ENCODE results near the gene RNF169. TPM values are rescaled to one million over a fixed set of nuclear protein-coding genes. Genes with fewer than 3 reads are reported as not detected.
A peak's percentile ranks its signal among the peaks of the same experiment; 100 is the strongest.

The RNF169 gene
- total and polyA plus RNA-seq, 2 of the 8 experiments (the other 6 are each of a cell fraction or from before 2014, with no cell fraction given) = 3.6 to 12.5 TPM

- no peak overlapping the region for H3K27ac ChIP-seq (ENCODE audit: low read depth, low read length)
- ChIA-PET POLR2A (ENCODE audit: partially characterized antibody) (interaction anchor here (0.6 to 0.7 kb wide), 2 partner anchors 15 to 113 kb away, joined by 3 to 4 read pairs; no protein-coding TSS in a partner anchor), CTCF (ENCODE audit: partially characterized antibody) (interaction anchor here (0.9 to 1.7 kb wide), 5 partner anchors 14 to 53 kb away, joined by 3 to 5 read pairs (median 3); no protein-coding TSS in a partner anchor)
- no peak overlapping the region for H3K23ac ChIP-seq (ENCODE audit: insufficient read length)
- FAIRE-seq (no peak), DNase-seq (ENCODE audit: low read depth in 1 of 2, low spot score in 2 of 2) (no peak)
- H2BK15ac ChIP-seq (ENCODE audit: low read length) = no peak overlapping the region; the same call in 1 of the 2 replicates
- peaks cover 2 to 7% (median 4%) of the 10 kb centered on the region in 4 experiments; a peak in 4 of 7 replicates for H3K4me1 ChIP-seq (replicated peaks in 1 of 4; ENCODE audit: control insufficient read depth in 3 of 4, insufficient read depth in 4 of 4, low read length in 3 of 4)
- no peaks in the 10 kb centered on the region for H3K36me3 ChIP-seq (ENCODE audit: control insufficient read depth in 2 of 4, insufficient read depth in 4 of 4, low read length in 3 of 4)
- no peak overlapping the region for H2AK5ac ChIP-seq (ENCODE audit: low read depth, low read length)
- no peak overlapping the region for H4K91ac ChIP-seq (replicated peaks; ENCODE audit: insufficient read length, low read length)
- no peak overlapping the region for H3K56ac ChIP-seq (replicated peaks; ENCODE audit: insufficient read length, low read depth, low read length)
- no peak overlapping the region for H2BK20ac ChIP-seq (ENCODE audit: low read length)
- H3K4ac ChIP-seq (replicated peaks; ENCODE audit: insufficient read length, low read depth, low read length) = no peak overlapping the region
- peak overlapping the region; percentile 57 for H3K18ac ChIP-seq (ENCODE audit: extremely low read depth, low read length)
- H3K14ac ChIP-seq (ENCODE audit: insufficient read length) = no peak overlapping the region
- peaks cover 2% of the 10 kb centered on the region; the same call in 1 of the 2 replicates for H3K79me1 ChIP-seq (ENCODE audit: low read depth, low read length)
- no peak overlapping the region for H3K4me3 ChIP-seq (ENCODE audit: extremely low read depth in 1 of 4, insufficient read depth in 2 of 4, low read depth in 3 of 4, low read length in 4 of 4)
- no peak overlapping the region for H4K8ac ChIP-seq (ENCODE audit: extremely low read depth, insufficient read depth, low read length)
- no peak overlapping the region for H2BK120ac ChIP-seq (replicated peaks; ENCODE audit: low read depth, low read length)
- H2AFZ ChIP-seq (ENCODE audit: low read length) = no peak overlapping the region
- no peak overlapping the region for H2BK12ac ChIP-seq (ENCODE audit: low read depth, low read length)
- no peak overlapping the region for H4K5ac ChIP-seq (ENCODE audit: insufficient read length, low read depth, low read length)
- peaks cover 0 to 3% of the 10 kb centered on the region in 2 experiments; a peak in 1 of 4 replicates for H3K9me3 ChIP-seq (ENCODE audit: insufficient read depth in 2 of 2, low read depth in 1 of 2, low read length in 1 of 2)
- H3K9ac ChIP-seq (replicated peaks in 1 of 4; ENCODE audit: extremely low read depth in 1 of 4, low read depth in 3 of 4, low read length in 3 of 4) = no peak overlapping the region; a peak in 1 of 7 replicates
- H3K79me2 ChIP-seq (ENCODE audit: control insufficient read depth in 1 of 2, insufficient read depth in 2 of 2, low read length in 2 of 2) = peaks cover 0 to 55% of the 10 kb centered on the region in 2 experiments; a peak in 2 of 4 replicates
- H4K20me1 ChIP-seq (replicated peaks in 1 of 2; ENCODE audit: control insufficient read depth in 1 of 2, insufficient read depth in 2 of 2, low read length in 2 of 2) = peaks cover 0 to 3% of the 10 kb centered on the region in 2 experiments
- 0% methylated on average over 1 of the region's 1 CpG; no CpG with 5 or more reads in 1 of the 2 experiments for WGBS, 2 experiments (ENCODE audit: extremely low coverage in 1 of 2, insufficient coverage in 1 of 2, insufficient read length in 1 of 2, insufficient replicate concordance in 2 of 2, low coverage in 1 of 2, low lambda C conversion rate in 2 of 2, missing lambda C conversion rate in 1 of 2)
- H2BK5ac ChIP-seq (ENCODE audit: low read depth, low read length) = no peak overlapping the region
- peak overlapping the region; percentile 40 to 62; a peak in 3 of 4 replicates for H3K4me2 ChIP-seq (ENCODE audit: insufficient read depth in 1 of 2, low read depth in 2 of 2, low read length in 2 of 2)
- no peaks in the 10 kb centered on the region for H3K27me3 ChIP-seq (replicated peaks in 1 of 4; ENCODE audit: control insufficient read depth in 3 of 4, extremely low read depth in 1 of 4, insufficient read depth in 3 of 4, low read length in 3 of 4)
- H3K23me2 ChIP-seq (ENCODE audit: low read depth, low read length) = peaks cover 2% of the 10 kb centered on the region; the same call in 1 of the 2 replicates
- TF ChIP-seq CEBPB (IDR thresholded peaks at IDR 0.05; ENCODE audit: low read depth, low read length) (peak; percentile 81), KDM4A (IDR thresholded peaks at IDR 0.05; ENCODE audit: low read depth, low read length, severe bottlenecking) (no peak)
These were observed 6.8 kb downstream of the RNF169 start for GRCh38 chr11:74755395-74755995.

All from H1 (cell line).